Endothelial cell of umbilical vein (primary cell): ENCODE measurements around the gene FKBP2. TPM values are rescaled to one million over a fixed set of nuclear protein-coding genes. Genes with fewer than 3 reads are reported as not detected.

ENCODE experiments used
- BruUV-seq: library from RNA; stranded (reverse); fragments of 400-500 nt; replicated peaks from 2 replicates; lab custom pipeline; 2021; lab: Mats Ljungman, UMichigan
- CTCF ChIA-PET: fragments of 300-600, 350-600 bp; sonication (Branson Sonifier 250); formaldehyde crosslinking; loops from one replicate; lab custom pipeline; 2021; ENCODE audit warnings: antibody characterized with exemption, inconsistent platforms; lab: Charles Lee
- POLR2A ChIA-PET: fragments of 300-600, 350-600 bp; sonication (Branson Sonifier 250); formaldehyde crosslinking; loops from one replicate; lab custom pipeline; 2021; ENCODE audit warnings: antibody characterized with exemption, inconsistent platforms; lab: Charles Lee
- DNase-seq: peaks from one replicate; pipeline ENCODE4 v3.0.0-alpha.2; 2011; ENCODE audit warnings: low read depth, low spot score
- FAIRE-seq: peaks from 2 replicates; lab custom pipeline; 2011; peaks lifted over from hg19 to GRCh38; lab: Jason Lieb, UNC
- H2AFZ ChIP-seq: 2 replicates; pipeline ENCODE4 v1.6.0; 2012; ENCODE audit warnings: low read depth, low read length, control low read depth, inconsistent platforms
- H3K27ac ChIP-seq: 2 replicates; pipeline ENCODE4 v1.5.1; 2011; ENCODE audit warnings: low read depth, mild to moderate bottlenecking, control low read depth, low read length, moderate library complexity; ENCODE audit not compliant: insufficient read depth
- H3K27me3 ChIP-seq, 2 experiments: 2 replicates each; pipeline versions ENCODE4 v1.6.0 to v1.6.1; 2011; ENCODE audit warnings: low read length in 2 of 2, mixed read lengths in 1 of 2; ENCODE audit not compliant: control insufficient read depth in 2 of 2, insufficient read depth in 2 of 2
- H3K36me3 ChIP-seq, 2 experiments: 2 replicates in 1 of 2; 3 replicates in 1 of 2; pipeline ENCODE4 v1.5.1; 2011; ENCODE audit warnings: low read length in 2 of 2, mild to moderate bottlenecking in 1 of 2, moderate library complexity in 1 of 2; ENCODE audit not compliant: control insufficient read depth in 2 of 2, insufficient read depth in 2 of 2; ENCODE audit errors: extremely low read depth in 1 of 2
- H3K4me1 ChIP-seq: 3 replicates; pipeline ENCODE4 v1.5.1; 2011; ENCODE audit warnings: mild to moderate bottlenecking, low read length; ENCODE audit not compliant: control insufficient read depth, insufficient read depth; ENCODE audit errors: extremely low read depth
- H3K4me2 ChIP-seq: 2 replicates; pipeline ENCODE4 v1.6.1; 2011; ENCODE audit warnings: low read length, control low read depth, mixed read lengths; ENCODE audit not compliant: insufficient read depth
- H3K4me3 ChIP-seq, 3 experiments: fragments of 200-600 bp in 1 of 3; sonication (generic), shearing (Covaris generic) in 1 of 3; replicated peaks in 1 of 3; 2 replicates each; pipeline ENCODE4 v1.5.1; 2011 to 2016; ENCODE audit warnings: control low read depth in 3 of 3, low read length in 3 of 3, mild to moderate bottlenecking in 2 of 3, inconsistent platforms in 1 of 3, low read depth in 1 of 3, moderate library complexity in 1 of 3; ENCODE audit not compliant: insufficient read depth in 1 of 3
- H3K79me2 ChIP-seq: 2 replicates; pipeline ENCODE4 v1.6.0; 2012; ENCODE audit warnings: low read length, inconsistent platforms; ENCODE audit not compliant: control insufficient read depth, insufficient read depth
- H3K9ac ChIP-seq: replicated peaks from 2 replicates; pipeline ENCODE3; 2011; ENCODE audit warnings: low read length, control low read depth; ENCODE audit not compliant: insufficient read depth; ENCODE audit errors: extremely low read depth
- H3K9me1 ChIP-seq: replicated peaks from 3 replicates; pipeline ENCODE4 v1.6.0; 2011; ENCODE audit warnings: mild to moderate bottlenecking, low read length; ENCODE audit not compliant: control insufficient read depth, insufficient read depth; ENCODE audit errors: extremely low read depth
- H3K9me3 ChIP-seq: replicated peaks from 2 replicates; pipeline ENCODE4 v1.5.1; 2012; ENCODE audit warnings: low read length, inconsistent platforms; ENCODE audit not compliant: control insufficient read depth, insufficient read depth
- H4K20me1 ChIP-seq: replicated peaks from 2 replicates; pipeline ENCODE3; 2011; ENCODE audit warnings: mild to moderate bottlenecking, low read length; ENCODE audit not compliant: control insufficient read depth, insufficient read depth; ENCODE audit errors: extremely low read depth
- CTCF ChIP-seq, 2 donors: IDR thresholded peaks; 1 replicate in 1 of 2; 2 replicates in 1 of 2; pipeline ENCODE4 v1.5.1; 2011; ENCODE audit warnings: low read length in 2 of 2, mild to moderate bottlenecking in 2 of 2, moderate library complexity in 2 of 2, control low read depth in 1 of 2, inconsistent platforms in 1 of 2, low read depth in 1 of 2; ENCODE audit not compliant: insufficient read depth in 1 of 2; ENCODE audit errors: extremely low read depth in 1 of 2
- EZH2 ChIP-seq: IDR thresholded peaks from 2 replicates; pipeline ENCODE4 v1.6.1; 2012; ENCODE audit warnings: borderline replicate concordance, low read depth, mild to moderate bottlenecking, moderate library complexity, low read length, inconsistent platforms; ENCODE audit not compliant: severe bottlenecking
- FOS ChIP-seq: IDR thresholded peaks from 2 replicates; pipeline ENCODE4 v1.6.1; 2011; ENCODE audit warnings: mild to moderate bottlenecking, low read length, moderate library complexity, borderline replicate concordance; ENCODE audit not compliant: insufficient read depth
- GATA2 ChIP-seq: IDR thresholded peaks from 2 replicates; pipeline ENCODE4 v1.7.0; 2011; ENCODE audit warnings: low read depth, mild to moderate bottlenecking, moderate library complexity, mixed read lengths, low read length; ENCODE audit not compliant: insufficient read length, insufficient read depth
- JUN ChIP-seq: IDR thresholded peaks from 2 replicates; pipeline ENCODE4 v1.6.1; 2011; ENCODE audit warnings: borderline replicate concordance, low read depth; ENCODE audit not compliant: insufficient read length, insufficient read depth
- MAX ChIP-seq: IDR thresholded peaks from 2 replicates; pipeline ENCODE4 v1.6.1; 2011; ENCODE audit not compliant: insufficient read depth, insufficient read length
- MYC ChIP-seq: IDR thresholded peaks from one replicate; pipeline ENCODE4 v1.6.1; 2011; ENCODE audit warnings: mild to moderate bottlenecking, low read depth, low read length
- POLR2A ChIP-seq: IDR thresholded peaks from 2 replicates; pipeline ENCODE4 v1.6.1; 2012; ENCODE audit warnings: low read depth, mild to moderate bottlenecking, control low read depth, low read length
- POLR2AphosphoS5 ChIP-seq: IDR thresholded peaks from 2 replicates; pipeline ENCODE4 v1.6.1; 2012; ENCODE audit warnings: low read depth, mild to moderate bottlenecking, control low read depth, low read length, moderate library complexity; ENCODE audit not compliant: insufficient read depth
- dilution Hi-C: fragments of 300-500 bp; cut with MboI; formaldehyde crosslinking; loops from one replicate; pipeline ENCODE4 v1.15.0; 2019; ENCODE audit warnings: low sequenced_read_pairs; ENCODE audit not compliant: extremely low pct_ligation_motif_present
- intact Hi-C: fragments of 100-400 bp; cut with micrococcal nuclease; formaldehyde crosslinking; loops from one replicate; pipeline ENCODE4 v1.10.0; 2022
- polyA plus RNA-seq, 4 experiments: library from polyadenylated mRNA; depleted of rRNA in 3 of 4; stranded (reverse) in 3 of 4; unstranded in 1 of 4; fragments of >200 nt; gene quantifications; 2 replicates each; pipeline versions ENCODE4 v1.2.1 to v1.2.3, GENCODE V29; 2011 to 2012; ENCODE audit warnings: missing spikeins in 1 of 4
- total RNA-seq: library from RNA; stranded (reverse); gene quantifications from 2 replicates; pipeline ENCODE4 v1.2.3, GENCODE V29; 2021

The FKBP2 gene
- total and polyA plus RNA-seq, 2 donors (not counting 3 experiments of a cell fraction or from before 2014, with no cell fraction given), result 48.5 to 74.4 TPM

- intact Hi-C loops, result no loop called here
- no peak for TF ChIP-seq POLR2AphosphoS5
- no peak for TF ChIP-seq EZH2
- TF ChIP-seq FOS, result no peak
- TF ChIP-seq POLR2A, result no peak
- no peak for TF ChIP-seq MYC
- TF ChIP-seq MAX, result no peak
- TF ChIP-seq JUN, result no peak
- TF ChIP-seq GATA2, result no peak
- TF ChIP-seq CTCF (IDR thresholded peaks at IDR 0.05; ENCODE audit: extremely low read depth in 1 of 2, insufficient read depth in 1 of 2, low read depth in 1 of 2, low read length in 2 of 2), result no peak
- Histone ChIP-seq H3K9ac (no peak overlapping the region), H3K4me2 (no peak overlapping the region), H3K4me1 (peaks cover under 1% of the 10 kb centered on the region), H3K9me1 (no peaks in the 10 kb centered on the region), H3K27me3 (no peaks in the 10 kb centered on the region), H3K4me3 (no peak overlapping the region), H3K36me3 (peaks cover 2 to 16% of the 10 kb centered on the region in 2 experiments), H2AFZ (no peak overlapping the region), H3K9me3 (no peaks in the 10 kb centered on the region), H3K27ac (no peak overlapping the region), H4K20me1 (no peaks in the 10 kb centered on the region), H3K79me2 (no peaks in the 10 kb centered on the region)
- ChIA-PET POLR2A (no interaction called here), CTCF (interaction anchor here (0.6 to 4.4 kb wide), 3 partner anchors 24 to 1467 kb away, joined by 3 to 20 read pairs (median 3); partner anchors contain the start of gene CATSPERZ)
- BruUV-seq, result no TSS peak
- DNase-seq, result no peak
- dilution Hi-C loops, result no loop called here
- FAIRE-seq, result no peak
Observed at GRCh38 chr11:64276653-64277431, 35.9 kb downstream of the FKBP2 start.
